Activated CD4-positive, alpha-beta T cell treated with anti-CD3 and anti-CD28 coated beads for 36 hours (primary cell): ENCODE measurements around the gene RNF7. TPM values are rescaled to one million over a fixed set of nuclear protein-coding genes. Genes with fewer than 3 reads are reported as not detected.

Experiments
- ATAC-seq: fragments of 200-7000 bp; cut with Tn5 transposase; one replicate; pipeline ENCODE4 v1.10.0; 2021; ENCODE audit warnings: mild to moderate bottlenecking, moderate library complexity
- CTCF ChIA-PET: fragments of 350-600 bp; sonication (Branson Sonifier 250); formaldehyde crosslinking; loops from one replicate; lab custom pipeline; 2021; ENCODE audit warnings: antibody characterized with exemption; lab: Charles Lee
- POLR2A ChIA-PET: fragments of 350-600 bp; sonication (Branson Sonifier 250); formaldehyde crosslinking; loops from one replicate; lab custom pipeline; 2021; ENCODE audit warnings: antibody characterized with exemption, inconsistent platforms; lab: Charles Lee
- DNase-seq: peaks from one replicate; pipeline ENCODE4 v3.0.0-alpha.2; 2020
- H3K27ac Mint-ChIP-seq: one replicate; pipeline ENCODE4 v1.8.0; 2021; ENCODE audit warnings: mixed read lengths
- H3K27me3 Mint-ChIP-seq: one replicate; pipeline ENCODE4 v1.8.0; 2021; ENCODE audit warnings: mixed read lengths
- H3K36me3 Mint-ChIP-seq: one replicate; pipeline ENCODE4 v1.8.0; 2021; ENCODE audit warnings: low read depth, mixed read lengths
- H3K4me1 Mint-ChIP-seq: one replicate; pipeline ENCODE4 v1.8.0; 2021; ENCODE audit warnings: mixed read lengths
- H3K4me3 Mint-ChIP-seq: one replicate; pipeline ENCODE4 v1.8.0; 2021; ENCODE audit warnings: mild to moderate bottlenecking, moderate library complexity, mixed read lengths
- H3K9me3 Mint-ChIP-seq: one replicate; pipeline ENCODE4 v1.8.0; 2021; ENCODE audit warnings: low read depth, mixed read lengths
- intact Hi-C, 2 experiments: fragments of 100-400 bp; cut with DNase I in 1 of 2; cut with micrococcal nuclease in 1 of 2; formaldehyde crosslinking; loops; one replicate each; pipeline versions ENCODE4 v1.14.2 to v1.15.1; 2022 to 2024; cut with DNase I, micrococcal nuclease
- total RNA-seq, 2 experiments: library from RNA; stranded (reverse); gene quantifications; one replicate each; pipeline ENCODE4 v1.2.3, GENCODE V29; 2021

Gene RNF7
- total RNA-seq, 2 experiments from 2014 or later = 38.0 to 67.2 TPM

DNA sequence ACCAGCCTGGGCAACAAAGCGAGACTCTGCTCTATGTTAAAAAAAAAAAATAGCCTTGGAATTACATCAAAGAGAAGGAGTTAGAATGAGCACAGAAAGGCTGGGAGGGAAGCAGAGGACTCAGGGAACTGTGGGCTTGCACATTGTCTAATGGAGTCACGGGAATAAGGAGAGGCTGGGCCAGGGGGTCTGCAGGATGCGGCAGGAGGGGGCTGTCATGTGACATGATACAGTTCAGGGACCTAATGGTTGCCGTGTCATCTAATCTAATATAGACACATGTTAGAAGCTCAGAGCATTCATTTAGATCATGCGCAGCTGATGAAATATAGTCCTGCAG, 57.6 kb downstream of the RNF7 start:
- ATAC-seq (no peak), DNase-seq (no peak)
- ChIA-PET POLR2A (interaction anchor here (0.6 kb wide), 1 partner anchor 1551 kb away, joined by 4 read pairs; no protein-coding TSS in a partner anchor), CTCF (interaction anchor here (1.0 to 2.7 kb wide), 7 partner anchors 8 to 336 kb away, joined by 3 to 16 read pairs (median 3); partner anchors contain the start of gene RNF7)
- Mint-ChIP-seq H3K27ac (peak overlapping the region; percentile 97), H3K9me3 (no peaks in the 10 kb centered on the region), H3K4me1 (peaks cover 52% of the 10 kb centered on the region), H3K36me3 (no peaks in the 10 kb centered on the region), H3K27me3 (no peaks in the 10 kb centered on the region), H3K4me3 (no peak overlapping the region)
- intact Hi-C loops = loop anchor here (1.0 to 10.0 kb wide), 14 partner anchors 57 to 929 kb away; partner anchors contain the start of genes ATP1B3 (in 2 of the 2), RASA2 (in 2 of the 2), RNF7 (in 2 of the 2) and GK5 (in 1 of the 2)

GRCh38 chr3:141796081-141796888, 58.2 kb downstream of the RNF7 start:
- H3K4me1 Mint-ChIP-seq = peaks cover 52% of the 10 kb centered on the region
- CTCF ChIA-PET = interaction anchor here (0.7 to 2.7 kb wide), 13 partner anchors 8 to 337 kb away, joined by 3 to 21 read pairs (median 3); partner anchors contain the start of gene RNF7
- no peaks in the 10 kb centered on the region for H3K9me3 Mint-ChIP-seq
- peak overlapping the region; percentile 77 for H3K4me3 Mint-ChIP-seq
- POLR2A ChIA-PET = interaction anchor here (0.6 to 1.6 kb wide), 2 partner anchors 79 to 1550 kb away, joined by 4 to 9 read pairs; no protein-coding TSS in a partner anchor
- DNase-seq (peak; percentile 90), ATAC-seq (peak; percentile 84)
- H3K27me3 Mint-ChIP-seq = no peaks in the 10 kb centered on the region
- H3K36me3 Mint-ChIP-seq = no peaks in the 10 kb centered on the region
- H3K27ac Mint-ChIP-seq = peak overlapping the region; percentile 97
- intact Hi-C loops = loop anchor here (1.0 to 10.0 kb wide), 14 partner anchors 58 to 929 kb away; partner anchors contain the start of genes ATP1B3 (in 2 of the 2), RASA2 (in 2 of the 2), RNF7 (in 2 of the 2) and GK5 (in 1 of the 2)

Other genes with a start within 250 kb of the RNF7 start
- gene GRK7, start 25.1 kb downstream of the RNF7 start, total RNA-seq = not detected
- gene ATP1B3, start 138.3 kb downstream of the RNF7 start, total RNA-seq = 100 to 1,000 TPM; 109 to 132 TPM